Keratinocyte (primary cell): ENCODE data around the gene CBX2.
A peak's percentile ranks its signal among the peaks of the same experiment; 100 is the strongest.

ENCODE experiments used
- CTCF ChIP-seq, 3 experiments: IDR thresholded peaks in 1 of 3; conservative IDR thresholded peaks in 1 of 3; optimal IDR thresholded peaks in 1 of 3; 2 replicates in 2 of 3; 3 replicates in 1 of 3; pipeline versions ENCODE3 to v1.5.1; 2011; ENCODE audit warnings: low read length in 3 of 3, mild to moderate bottlenecking in 3 of 3, moderate library complexity in 2 of 3, control low read depth in 1 of 3, inconsistent platforms in 1 of 3; ENCODE audit not compliant: insufficient read depth in 2 of 3; ENCODE audit errors: extremely low read depth in 1 of 3
- EZH2 ChIP-seq: IDR thresholded peaks from one replicate; pipeline ENCODE4 v1.6.1; 2012; ENCODE audit warnings: inconsistent platforms, mild to moderate bottlenecking, low read length, moderate library complexity

GRCh38 chr17:79790805-79791734 is 13.1 kb downstream of the CBX2 start:
- TF ChIP-seq EZH2 (peak; percentile 92), CTCF (optimal IDR thresholded peaks at IDR 0.05 in 1 of 3, IDR thresholded peaks at IDR 0.05 in 1 of 3, conservative IDR thresholded peaks at IDR 0.05 in 1 of 3; ENCODE audit: extremely low read depth in 1 of 3, insufficient read depth in 2 of 3, low read length in 3 of 3) (no peak)
